Fibroblast of the aortic adventitia (primary cell): ENCODE results near the gene RHEBL1. TPM values are rescaled to one million over a fixed set of nuclear protein-coding genes. Genes with fewer than 3 reads are reported as not detected.
A peak's percentile ranks its signal among the peaks of the same experiment; 100 is the strongest.

Experiments used
- DNase-seq: peaks from one replicate; pipeline ENCODE4 v3.0.0-alpha.2; 2010; ENCODE audit warnings: low read depth
- H3K4me3 ChIP-seq: 2 replicates; pipeline ENCODE4 v1.5.1; 2011; ENCODE audit warnings: low read depth, mild to moderate bottlenecking, control low read depth, low read length, moderate library complexity
- total RNA-seq: library from RNA; depleted of rRNA; stranded (reverse); fragments of >200 nt; gene quantifications from 2 replicates; pipeline ENCODE4 v1.2.3, GENCODE V29; 2012; ENCODE audit warnings: low replicate concordance
- TF ChIP-seq, protein P1 (sequence below): IDR thresholded peaks from 2 replicates; pipeline ENCODE4 v1.5.1; 2011; ENCODE audit warnings: mild to moderate bottlenecking, low read length, control low read depth, inconsistent platforms; ENCODE audit not compliant: insufficient read depth

The RHEBL1 gene
- total RNA-seq, 1 donor: 0.54 TPM

DNA sequence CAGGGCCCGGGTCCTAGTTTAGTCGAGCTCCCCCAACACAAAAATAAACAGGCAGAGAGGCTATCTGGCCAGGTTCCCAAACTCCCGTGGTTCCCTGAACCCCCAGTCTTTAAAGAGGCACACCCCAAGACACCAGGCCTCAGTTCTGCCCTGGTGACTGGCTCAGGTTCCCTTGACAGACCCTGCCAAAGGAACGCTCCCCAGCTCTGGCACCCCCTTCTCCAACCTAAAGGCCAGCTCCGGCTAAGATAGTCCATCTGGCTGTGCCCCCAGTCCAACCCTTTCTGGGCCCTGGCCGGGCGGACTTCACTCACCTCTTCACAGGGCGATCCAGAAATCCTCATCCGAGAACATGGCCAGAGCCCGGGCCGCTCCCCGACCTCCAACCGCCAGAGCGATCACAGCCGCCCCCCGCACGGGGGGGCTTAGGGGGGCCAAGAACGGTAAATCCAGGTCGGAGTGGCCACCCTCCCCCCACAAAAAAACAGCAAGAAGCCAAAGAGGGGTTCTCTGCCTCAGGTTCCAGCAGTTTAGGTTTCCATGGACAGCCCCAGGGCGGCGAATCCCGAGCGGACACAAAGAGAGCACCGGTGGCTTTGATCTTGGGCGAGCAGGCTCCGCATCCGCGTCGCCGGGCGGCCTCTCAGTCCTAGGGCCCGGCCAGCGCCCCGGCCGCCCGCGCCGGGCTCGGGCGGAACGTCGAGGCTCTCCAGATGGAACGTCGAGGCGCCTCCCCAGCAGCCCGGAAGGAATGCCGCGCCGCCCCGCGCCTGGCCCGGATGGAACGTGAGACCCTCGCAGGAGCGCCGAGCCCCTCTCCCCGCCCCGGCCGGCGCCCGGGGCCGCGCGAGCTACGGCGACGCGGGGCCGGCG, 10.2 kb downstream of the RHEBL1 start:
- H3K4me3 ChIP-seq: peak overlapping the region; percentile 91
- DNase-seq: no peak
- TF ChIP-seq, protein P1, sequence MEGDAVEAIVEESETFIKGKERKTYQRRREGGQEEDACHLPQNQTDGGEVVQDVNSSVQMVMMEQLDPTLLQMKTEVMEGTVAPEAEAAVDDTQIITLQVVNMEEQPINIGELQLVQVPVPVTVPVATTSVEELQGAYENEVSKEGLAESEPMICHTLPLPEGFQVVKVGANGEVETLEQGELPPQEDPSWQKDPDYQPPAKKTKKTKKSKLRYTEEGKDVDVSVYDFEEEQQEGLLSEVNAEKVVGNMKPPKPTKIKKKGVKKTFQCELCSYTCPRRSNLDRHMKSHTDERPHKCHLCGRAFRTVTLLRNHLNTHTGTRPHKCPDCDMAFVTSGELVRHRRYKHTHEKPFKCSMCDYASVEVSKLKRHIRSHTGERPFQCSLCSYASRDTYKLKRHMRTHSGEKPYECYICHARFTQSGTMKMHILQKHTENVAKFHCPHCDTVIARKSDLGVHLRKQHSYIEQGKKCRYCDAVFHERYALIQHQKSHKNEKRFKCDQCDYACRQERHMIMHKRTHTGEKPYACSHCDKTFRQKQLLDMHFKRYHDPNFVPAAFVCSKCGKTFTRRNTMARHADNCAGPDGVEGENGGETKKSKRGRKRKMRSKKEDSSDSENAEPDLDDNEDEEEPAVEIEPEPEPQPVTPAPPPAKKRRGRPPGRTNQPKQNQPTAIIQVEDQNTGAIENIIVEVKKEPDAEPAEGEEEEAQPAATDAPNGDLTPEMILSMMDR: no peak

DNA sequence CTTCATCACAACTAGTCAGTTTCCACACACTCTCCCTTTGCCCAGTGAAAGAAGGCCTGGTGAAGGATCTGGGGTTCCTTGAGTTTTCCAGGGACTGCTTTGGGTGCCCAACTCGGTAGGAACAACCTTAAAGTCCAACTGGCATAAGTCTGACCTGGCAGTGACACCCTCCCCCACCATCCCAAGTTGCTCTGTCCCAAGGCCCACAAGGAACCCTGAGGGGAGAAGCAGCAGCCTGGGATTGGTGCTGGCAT, 10.8 kb downstream of the RHEBL1 start:
- TF ChIP-seq, protein P1: no peak
- no peak for DNase-seq
- peak overlapping the region; percentile 91 for H3K4me3 ChIP-seq

DNA sequence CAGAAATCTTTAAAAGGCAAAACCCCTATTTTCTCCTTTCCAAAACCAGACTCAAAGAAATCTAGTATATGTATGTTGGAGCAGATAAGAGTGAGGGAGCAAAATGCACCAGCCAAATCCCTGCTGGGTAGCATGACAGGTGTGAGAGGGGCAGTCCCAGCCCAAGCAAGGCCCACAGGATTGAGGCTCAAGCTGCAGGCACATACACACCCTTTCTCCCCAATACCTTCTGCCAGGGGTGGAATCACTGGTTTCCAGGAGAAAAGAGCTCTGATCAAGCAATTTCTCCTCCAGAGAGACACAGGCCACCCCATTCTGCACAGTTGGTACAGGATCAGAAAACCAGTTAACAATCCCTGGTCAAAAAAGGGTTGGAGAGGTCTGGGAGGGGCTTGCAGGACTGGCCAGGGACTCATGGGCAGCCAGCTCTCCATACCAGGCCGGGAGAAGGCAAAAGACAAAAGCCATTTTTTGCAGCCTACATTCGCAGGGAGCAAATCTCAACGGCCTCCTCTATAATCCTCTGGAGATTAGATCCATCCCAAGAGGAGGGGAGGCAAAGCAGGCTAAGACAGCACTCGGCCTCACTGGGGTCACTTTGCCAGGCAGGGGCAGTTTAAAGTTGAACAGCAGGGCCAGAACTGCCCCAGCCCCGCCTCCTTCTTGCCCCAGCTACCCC, 11.3 kb downstream of the RHEBL1 start:
- peak overlapping the region; percentile 91 for H3K4me3 ChIP-seq
- TF ChIP-seq, protein P1: no peak
- DNase-seq: no peak

DNA sequence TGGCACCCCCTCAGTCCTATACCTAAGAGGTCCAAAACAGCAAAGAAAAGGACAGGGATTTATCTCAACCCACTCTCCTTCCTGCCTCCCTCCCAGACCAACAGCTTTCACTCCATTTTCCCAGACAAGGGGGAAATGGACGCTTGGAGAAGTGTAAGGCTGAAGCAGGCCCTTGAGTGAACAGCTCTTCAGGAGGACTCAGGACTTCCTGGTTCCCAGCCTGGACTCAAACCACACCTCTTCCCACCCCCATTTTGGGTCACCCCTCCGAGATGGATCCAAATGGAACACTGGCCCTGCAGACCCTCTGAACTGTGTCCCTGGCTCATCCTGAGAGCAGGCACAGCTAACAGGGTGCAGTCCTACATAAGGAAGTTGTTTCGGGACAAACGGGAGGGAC, 11.9 kb downstream of the RHEBL1 start:
- no peak for DNase-seq
- TF ChIP-seq, protein P1: no peak
- H3K4me3 ChIP-seq: peak overlapping the region; percentile 91

DNA sequence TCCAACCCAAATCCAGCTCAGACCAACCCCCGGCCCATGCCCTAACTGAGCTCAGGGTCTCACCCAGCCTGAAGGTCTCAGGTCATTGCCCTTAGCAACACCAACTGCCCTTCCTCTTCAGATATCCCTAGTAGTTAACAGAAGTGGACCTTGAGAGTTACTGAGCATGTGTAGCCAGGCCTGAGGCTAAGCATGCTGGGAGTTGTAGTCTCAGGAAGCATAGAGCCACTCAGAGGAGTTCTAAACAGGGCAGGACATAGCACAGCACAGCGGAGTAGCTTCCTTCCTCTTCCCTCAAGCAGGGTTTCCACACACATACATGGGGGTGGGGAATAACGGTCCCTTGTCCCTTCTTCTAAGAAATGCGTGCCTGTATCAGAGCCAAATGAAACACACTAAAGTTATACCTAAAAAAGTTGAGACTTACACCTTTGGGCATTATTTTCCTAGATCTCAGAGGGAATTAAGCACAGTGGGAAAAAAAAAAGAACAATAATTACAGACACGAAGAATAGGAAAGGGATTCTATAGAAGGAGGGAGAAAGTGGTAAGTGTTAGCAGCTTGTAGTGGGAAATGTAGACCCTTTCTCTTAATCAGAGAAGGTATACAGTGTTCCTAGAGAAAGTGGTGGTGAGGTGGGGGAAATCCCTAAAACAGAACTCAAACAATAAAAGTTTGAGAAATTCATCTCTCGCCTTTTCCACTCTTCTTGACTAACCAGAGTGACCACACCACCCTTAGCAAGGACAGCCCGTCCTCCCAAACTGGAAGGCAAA, 13.6 kb downstream of the RHEBL1 start:
- TF ChIP-seq, protein P1: no peak
- peak overlapping the region; percentile 91 for H3K4me3 ChIP-seq
- peak; percentile 74 for DNase-seq

DNA sequence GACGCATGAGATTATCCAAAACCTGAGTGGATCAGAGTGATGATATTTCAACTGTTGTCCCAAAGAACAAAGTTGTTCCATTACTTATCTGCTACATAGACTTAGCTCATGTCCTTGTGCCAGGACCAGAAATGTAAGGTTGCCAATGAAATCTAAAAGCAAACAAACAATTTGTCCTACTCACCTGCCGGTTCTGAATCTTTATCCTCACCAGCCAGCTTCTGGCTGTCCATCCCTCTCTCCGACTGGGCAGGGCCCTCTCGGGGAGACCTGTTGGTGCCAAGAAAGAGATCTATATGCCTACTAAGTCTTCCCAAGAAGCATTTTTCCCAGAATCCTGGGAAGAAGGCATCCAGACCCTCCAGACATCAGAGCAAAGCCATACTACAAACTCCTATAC, 14.7 kb downstream of the RHEBL1 start:
- TF ChIP-seq, protein P1: no peak
- H3K4me3 ChIP-seq: no peak overlapping the region
- DNase-seq: no peak
